Smooth muscle cell (in vitro differentiated cells): Measurements from ENCODE around the gene BTBD2. TPM values are rescaled to one million over a fixed set of nuclear protein-coding genes. Genes with fewer than 3 reads are reported as not detected.

Experiments
- DNase-seq: peaks from one replicate; lab custom pipeline; 2025; ENCODE audit not compliant: unreplicated experiment; lab: John Stamatoyannopoulos, UW
- H2AFZ ChIP-seq: fragments of 200-600 bp; sonication (generic); 2 replicates; pipeline ENCODE4 v1.6.0; 2016; ENCODE audit warnings: antibody characterized with exemption, low read depth, mild to moderate bottlenecking
- H3F3A ChIP-seq: fragments of 200-600 bp; sonication (generic); 2 replicates; pipeline ENCODE4 v1.6.0; 2017; ENCODE audit warnings: antibody characterized with exemption, low read depth
- H3K27ac ChIP-seq: fragments of 200-600 bp; sonication (generic); 2 replicates; pipeline ENCODE4 v1.5.1; 2016; ENCODE audit warnings: low read depth, mild to moderate bottlenecking
- H3K27me3 ChIP-seq: fragments of 200-600 bp; sonication (generic); 2 replicates; pipeline ENCODE4 v1.6.1; 2016; ENCODE audit warnings: low read depth, mild to moderate bottlenecking
- H3K36me3 ChIP-seq: fragments of 200-600 bp; sonication (generic); 2 replicates; pipeline ENCODE4 v1.5.1; 2016; ENCODE audit warnings: low read depth
- H3K4me1 ChIP-seq: fragments of 200-600 bp; sonication (generic); 2 replicates; pipeline ENCODE4 v1.5.1; 2016; ENCODE audit warnings: low read depth
- H3K4me2 ChIP-seq: fragments of 200-600 bp; sonication (generic); 2 replicates; pipeline ENCODE4 v1.6.0; 2016; ENCODE audit warnings: mild to moderate bottlenecking
- H3K4me3 ChIP-seq: fragments of 200-600 bp; sonication (generic); 2 replicates; pipeline ENCODE4 v1.5.1; 2016; ENCODE audit warnings: mild to moderate bottlenecking
- H3K79me2 ChIP-seq: fragments of 200-600 bp; sonication (generic); 2 replicates; pipeline ENCODE4 v1.6.0; 2016; ENCODE audit warnings: low read depth, mild to moderate bottlenecking
- H3K9ac ChIP-seq: fragments of 200-600 bp; sonication (generic); 2 replicates; pipeline ENCODE4 v1.6.0; 2016; ENCODE audit warnings: low read depth
- H3K9me3 ChIP-seq: fragments of 200-600 bp; sonication (generic); replicated peaks from 2 replicates; pipeline ENCODE4 v1.5.1; 2016; ENCODE audit warnings: low read depth
- H4K20me1 ChIP-seq: fragments of 200-600 bp; sonication (generic); 2 replicates; pipeline ENCODE4 v1.6.0; 2016; ENCODE audit warnings: low read depth
- WGBS: methylation state at CpG from one replicate; pipeline ENCODE4 v1.1.7; 2016; ENCODE audit warnings: low lambda C conversion rate; 5-methylcytosine and 5-hydroxymethylcytosine counted together
- polyA plus RNA-seq: library from polyadenylated mRNA; unstranded; fragments of >200 nt; fragmentation: Nextera tagmentation; extraction: Ambion mirVana; gene quantifications from 2 replicates; pipeline ENCODE4 v1.2.1, GENCODE V29; 2016
- total RNA-seq: library from RNA; depleted of rRNA; stranded (reverse); fragments of >200 nt; gene quantifications from 2 replicates; pipeline ENCODE4 v1.2.3, GENCODE V29; 2014
- TF ChIP-seq, protein P1 (sequence below): fragments of 200-600 bp; sonication (generic); IDR thresholded peaks from 2 replicates; pipeline ENCODE4 v1.5.1; 2017; ENCODE audit warnings: borderline replicate concordance, mild to moderate bottlenecking, antibody characterized with exemption; ENCODE audit not compliant: insufficient read depth, poor library complexity, severe bottlenecking

Gene BTBD2
- total and polyA plus RNA-seq, 2 experiments from 2014 or later, result 37.8 to 63.2 TPM

GRCh38 chr19:1949304-1950101, 66.0 kb downstream of the BTBD2 start:
- H4K20me1 ChIP-seq, result peaks cover 97% of the 10 kb centered on the region
- H3K27me3 ChIP-seq, result no peaks in the 10 kb centered on the region
- no peak overlapping the region for H3K9ac ChIP-seq
- H3K9me3 ChIP-seq, result no peaks in the 10 kb centered on the region
- H3K36me3 ChIP-seq, result no peaks in the 10 kb centered on the region
- 97% methylated on average over 38 of the region's 44 CpGs for WGBS
- no peak overlapping the region for H3K4me2 ChIP-seq
- H3K4me3 ChIP-seq, result no peak overlapping the region
- no peak overlapping the region for H3K27ac ChIP-seq
- TF ChIP-seq, protein P1, sequence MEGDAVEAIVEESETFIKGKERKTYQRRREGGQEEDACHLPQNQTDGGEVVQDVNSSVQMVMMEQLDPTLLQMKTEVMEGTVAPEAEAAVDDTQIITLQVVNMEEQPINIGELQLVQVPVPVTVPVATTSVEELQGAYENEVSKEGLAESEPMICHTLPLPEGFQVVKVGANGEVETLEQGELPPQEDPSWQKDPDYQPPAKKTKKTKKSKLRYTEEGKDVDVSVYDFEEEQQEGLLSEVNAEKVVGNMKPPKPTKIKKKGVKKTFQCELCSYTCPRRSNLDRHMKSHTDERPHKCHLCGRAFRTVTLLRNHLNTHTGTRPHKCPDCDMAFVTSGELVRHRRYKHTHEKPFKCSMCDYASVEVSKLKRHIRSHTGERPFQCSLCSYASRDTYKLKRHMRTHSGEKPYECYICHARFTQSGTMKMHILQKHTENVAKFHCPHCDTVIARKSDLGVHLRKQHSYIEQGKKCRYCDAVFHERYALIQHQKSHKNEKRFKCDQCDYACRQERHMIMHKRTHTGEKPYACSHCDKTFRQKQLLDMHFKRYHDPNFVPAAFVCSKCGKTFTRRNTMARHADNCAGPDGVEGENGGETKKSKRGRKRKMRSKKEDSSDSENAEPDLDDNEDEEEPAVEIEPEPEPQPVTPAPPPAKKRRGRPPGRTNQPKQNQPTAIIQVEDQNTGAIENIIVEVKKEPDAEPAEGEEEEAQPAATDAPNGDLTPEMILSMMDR, result no peak
- no peaks in the 10 kb centered on the region for H3F3A ChIP-seq
- no peak overlapping the region for H2AFZ ChIP-seq
- peaks cover 97% of the 10 kb centered on the region for H3K79me2 ChIP-seq
- DNase-seq, result no peak
- H3K4me1 ChIP-seq, result no peaks in the 10 kb centered on the region

- H3K9ac ChIP-seq, result no peak overlapping the region
- 93% methylated on average over 29 of the region's 34 CpGs for WGBS
- H4K20me1 ChIP-seq, result peaks cover 97% of the 10 kb centered on the region
- DNase-seq, result no peak
- H3K4me1 ChIP-seq, result peaks cover 8% of the 10 kb centered on the region
- H3K4me2 ChIP-seq, result no peak overlapping the region
- no peaks in the 10 kb centered on the region for H3K9me3 ChIP-seq
- H2AFZ ChIP-seq, result no peak overlapping the region
- no peak overlapping the region for H3K4me3 ChIP-seq
- no peak overlapping the region for H3K27ac ChIP-seq
- TF ChIP-seq, protein P1, result no peak
- no peaks in the 10 kb centered on the region for H3K36me3 ChIP-seq
- H3F3A ChIP-seq, result peaks cover 8% of the 10 kb centered on the region
- H3K79me2 ChIP-seq, result peaks cover 97% of the 10 kb centered on the region
- H3K27me3 ChIP-seq, result no peaks in the 10 kb centered on the region
These were observed 67.8 kb downstream of the BTBD2 start for GRCh38 chr19:1947651-1948209.

GRCh38 chr19:1945899-1946298, 69.6 kb downstream of the BTBD2 start:
- TF ChIP-seq, protein P1, result peak; percentile 54
- peaks cover 8% of the 10 kb centered on the region for H3F3A ChIP-seq
- H3K9ac ChIP-seq, result no peak overlapping the region
- WGBS, result 61% methylated on average over 18 of the region's 18 CpGs
- H3K4me3 ChIP-seq, result no peak overlapping the region
- H3K27me3 ChIP-seq, result no peaks in the 10 kb centered on the region
- peaks cover 8% of the 10 kb centered on the region for H3K4me1 ChIP-seq
- H4K20me1 ChIP-seq, result peaks cover 87% of the 10 kb centered on the region
- no peak overlapping the region for H2AFZ ChIP-seq
- DNase-seq, result no peak
- peaks cover 88% of the 10 kb centered on the region for H3K79me2 ChIP-seq
- no peak overlapping the region for H3K27ac ChIP-seq
- no peaks in the 10 kb centered on the region for H3K9me3 ChIP-seq
- no peaks in the 10 kb centered on the region for H3K36me3 ChIP-seq
- no peak overlapping the region for H3K4me2 ChIP-seq
